Smooth muscle cell of the brain vasculature (primary cell): Measurements from ENCODE around the gene KIF18A.
A peak's percentile ranks its signal among the peaks of the same experiment; 100 is the strongest.

Source experiments
- DNase-seq: peaks from one replicate; pipeline ENCODE4 v3.0.0-alpha.2; 2012; ENCODE audit warnings: low read depth, low spot score

The KIF18A gene

DNA sequence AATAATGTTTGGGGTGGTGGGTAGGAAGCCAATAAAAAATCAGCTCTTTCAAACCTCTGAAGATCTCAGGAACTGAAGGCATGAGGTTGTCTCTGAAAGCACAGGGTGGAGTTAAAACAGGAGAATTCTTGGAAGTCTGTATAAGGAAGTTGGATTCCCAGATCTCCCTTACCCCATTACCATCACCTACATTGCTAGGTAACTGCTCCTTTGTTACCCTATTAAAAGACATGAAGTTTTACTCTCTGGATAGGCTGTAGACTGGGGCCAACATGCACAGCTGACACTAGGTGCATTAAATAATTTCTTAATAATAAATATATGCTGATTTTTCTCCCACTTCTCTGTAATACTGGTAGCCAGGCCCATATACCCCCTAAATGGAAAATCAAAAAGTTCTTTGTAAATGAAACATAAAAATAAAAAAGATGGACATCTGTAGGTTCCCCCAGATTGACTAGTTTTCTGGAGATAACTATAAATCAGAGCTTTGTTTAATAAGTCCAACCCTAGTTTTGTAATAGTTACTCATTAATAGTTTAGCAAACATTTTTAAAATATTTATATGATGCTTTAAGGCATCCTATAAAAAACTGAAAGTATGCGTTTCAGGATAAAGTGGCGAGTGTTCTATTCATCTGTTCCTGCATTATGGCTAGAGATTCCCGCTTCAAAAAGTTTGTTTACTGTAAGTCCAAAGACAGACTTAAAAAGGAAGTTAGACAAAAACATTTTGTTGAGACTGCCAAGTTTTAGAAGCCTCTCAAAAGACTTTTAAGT is 63.8 kb downstream of the KIF18A start:
- DNase-seq = no peak

DNA sequence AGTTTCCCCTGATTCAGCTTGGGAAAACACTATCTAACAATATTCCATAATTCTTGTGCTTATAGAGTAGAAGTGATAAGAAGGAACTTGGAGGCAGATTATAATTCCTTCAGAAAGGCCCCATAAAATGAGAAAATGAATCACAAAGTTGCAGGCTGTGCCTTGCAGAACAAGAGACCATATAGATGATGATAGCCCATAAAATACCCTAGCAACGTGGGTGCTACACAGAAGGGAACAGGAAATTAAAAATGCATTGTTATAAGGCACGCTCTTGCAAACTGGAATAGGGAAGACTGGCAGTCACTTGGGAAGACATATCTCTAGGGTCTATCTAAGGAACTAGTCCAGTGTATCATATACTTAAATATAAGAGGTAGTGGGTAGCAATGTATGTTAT is 67.6 kb downstream of the KIF18A start:
- DNase-seq = no peak

DNA sequence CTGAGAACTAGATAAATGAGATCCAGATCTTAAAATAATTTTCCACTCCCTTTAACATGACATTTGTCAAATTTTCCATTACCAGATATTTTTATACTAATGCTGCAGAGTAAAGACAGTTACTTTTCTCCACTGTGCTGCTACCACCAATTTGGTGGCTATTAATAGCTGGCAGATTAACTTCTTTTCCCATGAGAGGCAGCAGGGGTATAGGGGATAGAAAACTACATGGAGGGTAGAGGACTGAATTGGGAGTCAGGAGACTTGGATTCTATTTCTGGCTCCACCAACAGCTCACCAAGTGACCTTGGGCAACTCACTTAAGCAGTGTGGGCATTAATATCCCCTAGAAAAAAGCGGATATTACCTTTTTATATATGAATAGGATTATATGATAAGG is 69.2 kb downstream of the KIF18A start:
- no peak for DNase-seq

DNA sequence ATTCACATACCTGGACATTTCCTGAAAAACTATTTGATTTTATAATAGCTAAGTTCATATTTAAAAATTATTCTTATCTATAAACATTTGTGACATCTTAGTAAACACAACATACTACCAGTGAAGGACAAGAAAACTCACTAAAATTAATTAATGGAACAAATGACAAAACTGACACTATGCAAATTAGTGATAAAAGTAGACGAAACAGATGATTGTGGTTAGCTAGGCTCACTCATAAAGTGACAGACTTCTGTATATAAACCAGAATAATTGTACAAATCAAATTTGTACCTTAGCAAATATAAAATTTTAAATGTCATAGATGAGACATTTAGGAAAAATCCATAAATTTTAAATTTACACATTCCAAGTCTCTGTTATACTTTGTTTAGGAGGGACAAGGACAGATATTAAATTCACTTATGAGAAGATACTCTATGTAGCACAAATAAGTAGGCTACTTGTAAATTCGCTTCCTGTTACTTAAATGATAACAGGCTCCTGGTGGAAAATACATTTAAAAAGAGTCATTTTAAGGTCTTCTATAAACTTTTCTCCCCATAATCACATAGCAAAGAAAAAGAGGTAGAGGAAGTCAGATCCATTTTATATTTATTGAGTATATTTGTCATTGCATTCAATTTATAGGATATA is 81.2 kb downstream of the KIF18A start:
- no peak for DNase-seq

DNA sequence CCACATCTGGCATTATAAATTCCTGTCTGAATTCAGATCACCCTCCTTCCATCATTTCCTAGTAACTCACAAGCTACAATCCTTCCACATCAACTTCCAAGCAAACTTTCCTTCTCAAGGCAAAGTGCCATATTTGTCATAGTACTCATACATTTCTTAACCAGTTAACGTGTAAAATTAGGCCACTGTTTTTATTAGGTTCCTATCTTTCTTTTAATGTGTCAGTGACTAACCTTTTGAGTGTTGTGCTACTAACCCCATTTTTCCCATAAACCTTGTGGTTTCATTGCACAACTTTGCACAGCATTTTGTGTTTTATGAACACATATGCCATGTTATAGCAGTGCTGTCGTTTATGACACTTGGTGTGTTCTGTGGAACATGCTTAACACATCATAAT is 90.1 kb downstream of the KIF18A start:
- no peak for DNase-seq

DNA sequence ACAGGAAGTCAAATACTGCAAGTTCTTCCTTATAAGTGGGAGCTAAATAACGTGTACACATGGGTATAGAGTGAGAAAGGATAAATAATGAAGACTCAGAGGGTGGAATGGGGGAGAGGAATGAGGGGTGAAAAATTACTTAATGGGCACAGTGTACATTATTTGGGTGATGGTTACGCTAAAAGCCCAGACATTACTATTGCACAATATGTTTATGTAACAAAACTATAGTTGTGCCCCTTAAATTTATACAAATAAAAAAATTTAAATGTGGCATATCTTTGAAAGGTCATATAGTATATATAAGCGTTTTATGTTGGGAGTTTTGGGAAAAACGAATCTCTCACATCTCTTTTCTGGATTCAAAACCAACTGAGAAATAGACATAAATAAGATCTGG is 96.1 kb downstream of the KIF18A start:
- DNase-seq = no peak

DNA sequence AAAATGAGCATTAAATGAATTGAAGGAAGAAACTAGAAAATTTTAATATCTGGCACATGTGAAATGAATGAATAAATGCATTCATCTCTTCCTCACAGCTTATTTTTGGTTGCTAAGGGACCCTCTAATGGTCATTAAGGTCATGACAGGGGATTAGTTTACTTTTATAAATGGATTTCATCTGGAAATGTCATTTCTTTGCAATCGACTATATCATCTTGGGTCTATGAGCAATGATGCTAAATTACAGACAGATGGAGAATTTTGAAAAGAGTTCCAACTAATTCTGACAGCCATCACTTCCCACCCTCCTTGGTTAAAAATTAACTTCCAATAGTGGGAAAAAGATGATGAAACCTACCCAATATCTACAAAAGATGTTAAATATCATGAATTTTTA is 98.0 kb downstream of the KIF18A start:
- no peak for DNase-seq

DNA sequence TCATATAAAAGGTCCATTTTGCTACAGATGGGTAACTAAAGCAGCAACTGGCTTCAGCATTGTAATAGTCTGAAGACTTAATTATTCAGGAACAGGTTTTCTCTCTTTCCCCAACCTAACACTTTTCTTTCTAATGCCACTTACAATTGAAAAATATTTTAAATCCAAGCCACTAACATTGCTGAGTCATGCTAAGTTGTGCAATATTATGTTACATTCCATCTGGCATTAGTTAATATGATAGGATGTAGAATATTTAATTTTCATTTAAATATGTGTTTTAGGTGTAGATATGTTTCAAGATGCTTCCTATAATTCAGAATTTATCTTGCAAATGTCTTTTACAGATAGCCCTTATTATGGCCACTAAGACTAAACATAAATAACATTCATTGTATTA is 98.6 kb downstream of the KIF18A start:
- peak; percentile 21 for DNase-seq

DNA sequence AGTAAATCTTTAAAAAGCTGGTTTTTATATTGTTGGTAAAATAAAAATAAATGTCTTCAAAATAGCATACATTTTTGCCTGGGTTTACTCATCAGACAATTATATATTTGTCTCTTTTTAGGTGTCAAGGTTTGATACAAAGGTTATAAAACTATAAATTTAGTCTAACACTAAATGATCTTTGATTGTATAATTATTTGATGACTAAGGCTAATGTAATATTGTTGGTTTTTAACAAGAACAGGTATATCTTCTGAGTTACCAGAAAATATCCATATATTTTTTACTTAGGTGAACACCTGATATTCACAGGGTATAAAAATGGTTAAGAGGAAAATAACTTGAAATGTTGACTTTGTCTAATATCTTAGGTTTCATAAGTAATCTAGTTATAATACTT is 104.3 kb downstream of the KIF18A start:
- DNase-seq = no peak

DNA sequence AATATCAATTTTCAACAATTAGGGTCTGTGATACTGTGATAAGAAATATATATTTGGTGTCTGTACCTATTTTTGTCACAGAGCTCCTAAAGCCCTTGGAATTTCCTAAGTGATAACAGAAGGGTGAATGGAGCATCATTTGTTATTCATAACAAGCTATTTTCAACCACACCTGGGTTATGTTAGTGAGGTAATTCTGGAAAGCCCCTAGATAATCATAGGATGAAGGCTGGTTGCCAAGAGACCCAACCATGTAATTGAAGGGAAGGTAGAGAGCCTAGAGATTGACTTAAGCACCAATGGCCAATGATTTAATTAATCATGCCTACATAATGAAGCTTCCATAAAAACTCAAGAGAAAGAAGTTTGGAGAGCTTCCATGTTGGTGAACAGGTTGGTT is 109.4 kb downstream of the KIF18A start:
- no peak for DNase-seq

DNA sequence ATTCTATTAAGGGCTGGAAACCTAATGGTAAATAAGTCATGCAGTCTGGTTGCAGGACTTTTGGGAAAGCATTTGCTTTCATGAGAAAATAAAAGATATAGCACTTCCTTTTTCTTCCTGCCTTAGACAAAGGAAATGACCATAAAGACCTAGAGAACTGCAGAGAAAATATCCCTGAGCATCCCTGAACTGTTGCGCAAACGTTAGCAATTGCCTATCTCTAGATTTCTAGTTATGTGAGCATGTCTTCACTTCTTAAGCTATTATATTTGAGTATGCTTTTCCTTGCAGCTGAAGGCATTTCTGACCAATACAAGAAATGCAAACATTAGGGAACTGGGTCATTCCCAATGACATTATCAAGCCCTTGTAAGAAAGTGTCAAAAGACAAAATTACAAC is 110.6 kb downstream of the KIF18A start:
- DNase-seq = no peak

DNA sequence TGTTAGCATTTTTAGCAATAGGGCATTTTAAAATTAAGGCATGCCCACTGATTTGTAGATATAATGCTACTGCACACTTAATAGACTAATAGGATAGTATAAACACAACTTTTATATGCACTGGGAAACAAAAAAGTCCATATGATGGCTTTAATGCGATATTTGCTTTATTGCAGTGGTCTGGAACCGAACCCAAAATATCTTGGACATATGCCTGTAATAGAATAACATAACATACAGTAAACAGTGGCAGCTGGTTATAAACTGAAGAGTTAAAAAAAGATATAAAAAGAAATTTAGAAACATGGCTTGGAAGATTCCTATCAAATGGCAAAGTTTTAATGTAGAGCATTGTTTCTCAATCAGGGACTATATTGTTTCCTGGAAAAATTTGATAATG is 111.9 kb downstream of the KIF18A start:
- DNase-seq = no peak

DNA sequence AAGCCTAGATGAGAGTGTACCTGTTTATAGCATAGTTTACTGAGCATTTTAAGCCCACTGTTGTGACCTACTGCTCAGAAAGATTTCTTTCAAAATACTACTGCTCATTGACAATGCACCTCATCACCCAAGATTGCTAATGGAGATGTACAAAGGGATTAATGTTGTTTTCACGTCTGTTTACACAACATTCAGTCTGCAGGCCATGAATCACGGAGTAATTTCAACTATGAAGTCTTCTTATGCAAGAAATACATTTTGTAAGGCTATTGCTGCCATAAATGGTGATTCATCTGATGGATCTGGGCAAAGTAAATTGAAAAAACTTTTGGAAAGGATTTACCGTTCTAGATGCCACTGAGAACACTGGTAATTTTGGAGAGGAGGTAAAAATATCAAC is 112.9 kb downstream of the KIF18A start:
- no peak for DNase-seq

DNA sequence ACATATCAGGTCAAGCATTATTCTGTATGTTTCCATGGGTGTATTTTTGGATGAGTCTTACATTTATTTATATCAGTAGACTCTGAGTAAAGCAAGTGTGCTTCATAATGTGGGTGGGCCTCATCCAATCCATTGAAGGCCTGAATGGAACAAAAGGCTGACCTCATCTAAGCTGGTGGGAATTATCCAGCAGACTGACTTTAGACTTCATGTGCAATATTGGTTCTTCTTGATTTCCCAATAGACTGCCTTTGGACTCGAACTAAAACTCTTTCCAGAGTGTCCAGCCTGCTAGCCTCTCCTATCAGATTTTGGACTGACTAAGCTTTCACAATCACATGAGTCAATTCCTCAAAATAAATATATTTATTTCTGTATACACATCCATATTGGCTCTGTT is 116.2 kb downstream of the KIF18A start:
- no peak for DNase-seq

DNA sequence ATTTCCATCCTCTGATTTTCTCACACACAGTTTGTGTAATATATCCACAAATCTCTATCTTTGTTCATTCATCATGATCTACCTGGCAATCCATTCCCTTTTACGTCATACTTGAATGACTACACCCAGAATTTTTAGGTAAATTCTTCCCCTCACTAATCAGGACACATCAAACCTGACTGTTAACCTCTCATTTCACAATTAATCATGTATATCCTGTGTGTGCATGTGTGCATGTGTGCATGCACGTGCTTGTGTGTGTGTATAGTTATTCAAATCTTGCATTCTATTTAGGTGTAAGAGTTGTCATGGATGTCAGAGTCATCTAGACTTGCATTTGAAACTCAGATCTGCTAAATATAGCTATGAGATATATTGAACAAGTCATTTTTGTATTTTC is 130.4 kb downstream of the KIF18A start:
- no peak for DNase-seq

DNA sequence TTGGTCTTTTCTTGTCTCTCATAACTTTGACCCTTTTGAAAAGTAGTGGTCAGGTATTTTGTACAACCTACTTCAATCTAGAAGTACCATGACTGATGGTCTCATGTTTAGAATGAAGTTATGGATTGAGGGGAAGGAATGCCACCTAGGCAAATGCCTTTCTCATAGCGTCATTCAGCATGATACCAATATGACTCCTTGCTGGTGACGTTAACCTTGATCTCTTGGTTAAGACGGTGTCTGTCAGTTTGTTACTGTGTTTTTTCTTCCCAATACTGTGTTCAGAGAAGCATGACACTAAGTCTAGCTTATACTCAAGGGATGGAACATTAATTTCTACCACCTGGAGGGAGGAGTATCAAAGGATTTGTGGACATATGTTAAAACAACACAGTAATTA is 130.9 kb downstream of the KIF18A start:
- DNase-seq = no peak

DNA sequence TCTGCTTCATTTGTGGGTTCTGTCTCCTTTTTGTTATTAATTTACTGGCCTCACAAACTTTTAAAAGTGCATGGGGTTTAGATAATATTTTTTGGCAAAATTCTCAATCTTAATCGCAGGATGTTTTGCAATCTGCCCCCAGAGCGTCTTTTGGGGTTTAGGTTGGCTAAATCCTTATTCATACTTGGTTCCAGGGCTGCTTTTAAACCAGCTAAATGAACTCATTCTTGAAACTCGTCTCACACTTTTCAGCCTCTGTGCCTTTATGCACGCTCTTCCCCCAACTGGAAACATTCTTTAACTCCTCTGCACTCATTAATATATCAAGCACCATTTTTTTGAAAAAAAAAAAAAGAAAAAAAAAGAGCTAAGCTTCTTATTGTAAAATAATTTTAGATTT is 131.7 kb downstream of the KIF18A start:
- no peak for DNase-seq

DNA sequence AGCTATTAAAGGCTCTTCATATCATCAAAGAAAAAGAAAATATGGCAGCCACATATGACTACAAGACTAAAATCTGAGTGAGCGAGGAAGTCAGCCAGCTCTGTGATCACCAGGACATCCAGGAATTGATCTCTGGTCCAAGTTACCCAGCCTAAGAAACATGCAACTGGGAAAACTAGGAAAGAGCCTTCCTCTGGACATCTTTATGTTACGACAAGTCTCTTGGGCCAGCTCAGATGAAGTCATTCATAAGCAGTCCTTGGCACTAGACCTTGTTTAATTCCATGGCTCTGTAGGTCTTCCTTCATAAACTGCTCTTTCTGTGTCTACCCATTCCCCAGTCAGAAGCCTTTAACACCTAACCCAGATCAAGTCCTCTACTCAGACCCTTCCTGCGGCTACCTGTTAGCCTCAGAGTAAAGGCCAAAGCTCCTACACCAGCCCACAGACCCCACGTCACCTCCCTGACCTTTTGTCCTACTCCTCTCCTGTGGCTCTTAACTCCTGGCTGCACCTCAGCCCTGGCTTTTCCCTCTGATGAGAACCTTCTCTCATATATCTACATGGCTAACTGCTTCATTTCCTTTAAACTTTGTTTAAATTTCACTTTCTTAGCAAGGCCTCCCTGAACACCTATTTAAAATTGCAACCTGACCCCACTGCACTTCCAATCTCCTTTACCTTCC is 134.0 kb downstream of the KIF18A start:
- no peak for DNase-seq

DNA sequence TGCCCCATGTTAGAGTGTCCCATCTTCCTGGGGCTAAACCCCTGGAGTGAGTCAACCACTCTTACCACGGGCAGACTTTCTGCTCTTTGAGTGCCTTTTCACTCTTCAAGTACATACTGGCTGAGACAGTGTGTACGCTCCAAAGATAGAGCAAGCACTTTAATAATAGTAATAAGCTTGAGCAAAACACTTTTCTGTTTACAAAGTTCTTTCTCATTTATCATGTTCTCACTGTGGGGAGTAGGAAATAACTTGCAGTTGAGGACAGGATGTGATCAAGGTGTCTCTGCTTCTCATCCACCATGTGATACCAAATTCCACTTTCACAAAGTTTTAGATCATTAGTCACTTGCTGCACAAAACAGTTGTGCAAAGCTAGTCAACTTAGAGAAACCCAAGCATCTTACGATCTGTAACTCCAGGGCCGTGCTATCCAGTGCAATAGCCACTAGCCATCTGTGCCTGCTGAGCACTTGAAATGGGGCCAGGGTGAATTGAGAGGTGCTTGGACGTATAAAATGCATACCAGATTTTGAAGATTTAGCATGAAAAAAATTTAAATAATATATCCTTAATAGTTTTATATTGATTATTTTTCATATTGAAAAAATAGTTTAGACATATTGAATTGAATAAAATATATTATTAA is 135.3 kb downstream of the KIF18A start:
- DNase-seq = no peak

DNA sequence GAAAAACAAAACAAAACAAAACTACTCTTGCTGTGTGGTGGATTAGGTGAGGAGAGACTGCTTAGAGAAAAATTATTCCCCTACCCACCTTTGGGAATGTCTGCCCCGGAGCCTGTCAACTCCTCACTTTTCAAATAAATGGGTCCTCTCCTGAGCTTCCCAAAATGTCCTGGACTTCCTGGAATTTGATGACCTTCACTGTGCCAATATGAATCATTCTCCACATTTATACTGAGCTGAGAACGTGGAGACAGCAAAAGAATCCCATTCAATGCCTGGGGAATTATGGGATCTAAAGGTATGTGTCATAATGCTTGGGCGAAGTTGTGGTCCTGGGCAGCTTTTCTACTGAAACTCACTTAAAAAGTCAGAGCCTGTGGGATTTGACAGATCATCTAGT is 136.8 kb downstream of the KIF18A start:
- DNase-seq = no peak
